NCI-H128 (cell line): ENCODE results near the gene HYAL4.
"Not testable (repeated sequence)": the region's sequence is repeated elsewhere in the genome, so short reads cannot be mapped to it uniquely, and the experiment has no call there.

ENCODE experiments used
- DNase-seq: peaks from one replicate; lab custom pipeline; 2025; ENCODE audit not compliant: unreplicated experiment; lab: John Stamatoyannopoulos, UW

HYAL4 gene

DNA sequence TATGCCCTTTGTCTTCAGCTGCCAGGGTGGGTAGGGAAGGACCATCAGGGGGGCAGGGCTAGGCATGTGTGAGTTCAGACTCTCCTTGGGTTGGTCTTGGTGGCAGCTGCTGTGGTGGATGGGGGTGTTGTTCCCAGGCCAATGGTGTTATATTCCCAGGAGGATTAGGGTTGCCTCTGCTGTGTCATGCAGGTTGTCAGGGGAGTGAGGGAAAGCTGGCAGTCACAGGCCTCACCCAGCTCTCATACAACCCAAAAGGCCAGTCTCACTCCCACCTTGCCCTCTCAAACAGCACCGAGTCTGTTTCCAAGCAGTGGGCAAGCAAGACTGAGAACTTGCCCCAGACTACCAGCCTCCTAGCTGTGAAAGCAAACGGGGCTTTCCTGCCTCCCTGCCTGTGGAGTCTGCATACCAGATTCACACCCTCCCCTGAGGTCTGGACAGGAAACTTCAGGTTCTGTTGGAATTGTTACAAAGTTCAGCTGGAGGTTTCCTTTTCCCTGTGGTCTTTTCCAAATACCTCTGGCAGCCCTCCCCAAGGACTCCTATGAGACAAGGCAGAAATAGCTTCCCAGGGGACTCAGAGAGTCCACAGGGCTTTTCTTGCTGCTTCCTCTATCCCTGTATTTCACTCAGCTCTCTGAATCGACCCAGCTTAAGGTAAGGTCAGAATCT is 1.4 kb downstream of the HYAL4 start:
- no peak for DNase-seq

DNA sequence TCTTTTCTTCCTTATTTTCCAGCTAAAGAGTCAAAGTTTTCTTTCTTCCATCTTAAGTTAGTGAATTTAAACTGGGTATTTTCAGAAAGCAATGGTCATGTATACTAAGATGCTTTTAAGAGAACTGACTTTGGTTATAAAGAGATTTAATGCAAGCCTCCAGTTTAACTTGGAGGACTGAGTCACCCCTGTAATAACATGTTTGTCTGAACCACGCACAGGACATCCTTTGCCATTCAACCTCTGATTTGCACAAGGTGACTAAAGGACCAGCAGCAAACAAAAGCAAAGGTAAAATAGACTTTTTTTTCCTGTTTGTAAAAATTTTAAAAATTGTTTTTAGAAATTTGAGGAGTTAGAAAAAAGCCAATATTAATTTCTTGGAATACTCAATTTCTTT is 2.9 kb downstream of the HYAL4 start:
- DNase-seq = no peak

DNA sequence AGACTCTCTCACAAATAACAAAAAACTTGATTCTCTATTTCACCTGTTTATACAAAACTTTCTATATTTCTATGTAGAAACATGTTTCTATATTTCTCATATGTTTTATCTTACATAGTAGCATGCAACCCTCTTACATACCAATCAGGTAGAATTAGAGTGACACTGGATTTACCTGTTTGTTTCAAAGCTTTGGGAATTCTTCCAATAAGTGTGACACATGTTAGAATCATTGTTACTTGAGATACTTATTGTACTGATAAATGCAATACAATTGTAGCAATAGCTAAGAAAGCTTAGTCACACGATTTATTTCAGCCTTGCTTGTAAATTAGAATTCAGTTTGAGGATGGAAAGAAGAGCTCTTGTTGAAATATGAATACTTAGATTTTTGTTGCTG is 4.9 kb downstream of the HYAL4 start:
- no peak for DNase-seq

DNA sequence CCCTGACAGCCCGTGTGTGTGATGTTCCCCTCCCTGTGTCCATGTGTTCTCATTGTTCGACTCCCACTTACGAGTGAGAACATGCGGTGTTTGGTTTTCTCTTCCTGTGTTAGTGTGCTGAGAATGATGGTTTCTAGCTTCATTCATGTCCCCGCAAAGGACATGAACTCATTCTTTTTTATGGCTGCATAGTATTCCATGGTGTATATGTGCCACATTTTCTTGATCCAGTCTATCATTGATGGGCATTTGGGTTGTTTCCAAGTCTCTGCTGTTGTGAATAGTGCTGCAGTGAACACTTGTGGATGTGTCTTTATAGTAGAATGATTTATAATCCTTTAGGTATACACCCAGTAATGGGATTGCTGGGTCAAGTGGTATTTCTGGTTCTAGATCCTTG is 6.4 kb downstream of the HYAL4 start:
- not testable (repeated sequence) for DNase-seq

DNA sequence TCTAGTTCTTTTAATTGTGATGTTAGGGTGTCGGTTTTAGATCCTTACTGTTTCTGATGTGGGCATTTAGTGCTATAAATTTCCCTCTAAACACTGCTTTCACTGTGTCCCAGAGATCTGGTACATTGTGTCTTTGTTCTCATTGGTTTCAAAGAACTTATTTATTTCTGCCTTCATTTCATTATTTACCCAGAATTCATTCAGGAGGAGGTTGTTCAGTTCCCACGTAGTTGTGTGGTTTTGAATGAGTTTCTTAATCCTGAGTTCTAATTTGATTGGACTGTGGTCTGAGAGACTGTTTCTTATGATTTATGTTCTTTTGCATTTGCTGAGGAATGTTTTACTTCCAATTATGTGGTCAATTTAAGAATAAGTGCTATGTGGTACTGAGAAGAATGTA is 9.3 kb downstream of the HYAL4 start:
- not testable (repeated sequence) for DNase-seq

DNA sequence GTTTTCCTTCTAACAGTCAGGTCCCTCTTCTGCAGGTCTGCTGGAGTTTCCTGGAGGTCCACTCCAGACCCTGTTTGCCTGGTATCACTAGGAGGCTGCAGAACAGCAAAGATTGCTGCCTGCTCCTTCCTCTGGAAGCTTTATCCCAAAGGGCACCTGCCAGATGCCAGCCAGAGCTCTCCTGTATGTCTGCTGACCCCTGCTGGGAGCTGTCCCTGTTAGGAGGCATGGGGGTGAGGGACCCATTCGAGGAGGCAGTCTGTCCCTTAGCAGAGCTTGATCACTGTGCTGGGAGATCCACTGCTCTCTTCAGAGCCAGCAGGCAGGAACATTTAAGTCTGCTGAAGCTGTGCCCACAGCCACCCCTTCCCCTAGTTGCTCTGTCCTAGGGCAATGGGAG is 11.5 kb downstream of the HYAL4 start:
- DNase-seq = not testable (repeated sequence)

DNA sequence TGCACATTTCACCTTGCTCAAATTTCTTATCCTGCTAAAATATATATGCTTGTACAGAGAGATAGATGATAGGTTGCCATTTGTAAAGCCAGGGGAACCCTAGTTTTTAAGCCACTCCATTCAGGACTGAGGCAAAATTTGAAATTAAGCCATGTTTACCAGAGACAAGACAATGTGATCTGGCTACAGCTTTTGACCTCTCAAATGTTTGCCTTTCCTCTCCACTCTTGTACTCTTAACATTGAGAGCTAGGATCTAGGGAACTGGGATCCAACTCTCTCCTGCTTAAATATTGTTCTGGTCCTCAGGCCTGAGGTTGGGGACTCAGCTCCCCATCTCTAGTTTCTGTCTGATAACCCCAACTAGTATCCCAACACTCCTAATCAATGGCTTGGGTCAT is 15.9 kb downstream of the HYAL4 start:
- DNase-seq = no peak

DNA sequence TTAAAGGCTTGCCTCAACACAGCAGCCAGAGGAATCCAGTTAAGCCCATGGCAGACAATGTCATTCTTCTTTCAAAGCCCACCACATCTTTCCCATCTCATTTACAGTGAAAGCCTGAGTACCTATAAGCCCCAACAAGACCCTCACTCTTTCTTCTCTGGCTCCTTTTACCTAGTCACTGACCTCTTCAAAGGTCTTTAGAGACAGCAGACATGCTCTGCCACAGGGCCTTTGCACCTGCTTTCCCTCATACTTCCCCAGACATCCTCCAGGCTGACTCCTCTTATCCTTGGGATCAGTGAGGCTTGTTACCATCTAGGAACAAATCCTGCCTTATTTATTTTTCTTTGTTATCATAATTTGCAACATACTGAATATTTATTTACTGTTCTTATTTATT is 17.8 kb downstream of the HYAL4 start:
- no peak for DNase-seq

DNA sequence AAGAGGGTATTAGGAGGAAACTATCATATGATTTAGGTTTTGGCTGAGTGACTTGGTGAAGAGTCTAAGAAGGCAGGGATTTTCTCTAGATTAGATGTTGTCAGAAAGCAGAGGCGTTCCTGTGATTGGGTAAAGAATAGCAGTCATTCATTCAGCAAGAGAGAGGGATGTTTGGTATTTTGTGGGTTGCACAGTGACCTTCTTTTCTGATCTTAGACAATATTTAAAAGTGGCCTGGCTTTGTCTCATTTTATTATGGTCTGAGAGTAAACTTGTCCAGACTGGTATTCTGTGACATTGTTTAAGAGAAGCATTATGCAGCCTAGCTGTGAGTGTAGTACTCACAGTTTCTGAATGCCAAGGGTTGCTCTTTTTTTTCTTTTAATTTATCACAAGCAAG is 18.5 kb downstream of the HYAL4 start:
- no peak for DNase-seq

DNA sequence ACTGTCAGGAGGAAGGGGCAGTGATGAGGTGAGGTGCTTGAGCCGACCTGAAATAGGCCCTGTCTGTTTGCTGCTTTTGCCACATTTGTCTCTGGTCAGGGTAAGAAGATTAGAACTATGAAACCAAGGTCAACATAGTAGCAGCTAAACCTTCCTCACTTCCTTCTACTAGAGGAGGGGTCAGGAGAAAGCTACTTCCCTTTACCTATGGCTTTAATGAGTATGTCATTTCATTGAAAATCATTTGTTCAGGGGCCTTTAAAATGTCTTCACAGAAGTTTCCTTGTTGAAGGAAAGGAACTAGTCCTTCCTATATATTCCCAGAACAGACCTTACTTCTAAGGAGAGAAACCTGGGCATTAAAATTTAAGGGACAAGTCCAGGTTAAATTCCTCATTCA is 19.0 kb downstream of the HYAL4 start:
- DNase-seq = no peak

DNA sequence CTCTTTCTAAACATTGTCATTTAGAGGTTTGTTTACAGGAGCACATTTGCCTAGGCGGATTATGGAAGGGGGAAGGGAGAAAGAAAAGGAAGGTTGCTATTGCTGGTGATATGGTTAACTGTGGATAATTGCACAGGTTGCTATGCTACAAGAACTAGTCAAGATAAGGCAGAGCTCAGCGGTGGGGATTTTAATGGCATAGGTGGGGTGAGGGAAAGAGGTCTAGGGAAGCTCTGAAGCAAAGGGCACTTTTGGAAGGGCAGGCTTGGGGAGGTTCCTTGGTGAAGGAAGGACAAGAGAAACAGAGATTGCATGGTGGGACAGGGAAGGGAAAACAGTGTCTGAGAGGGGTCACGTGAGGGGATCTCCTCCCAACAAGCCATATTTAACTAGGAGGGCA is 19.5 kb downstream of the HYAL4 start:
- DNase-seq = no peak

DNA sequence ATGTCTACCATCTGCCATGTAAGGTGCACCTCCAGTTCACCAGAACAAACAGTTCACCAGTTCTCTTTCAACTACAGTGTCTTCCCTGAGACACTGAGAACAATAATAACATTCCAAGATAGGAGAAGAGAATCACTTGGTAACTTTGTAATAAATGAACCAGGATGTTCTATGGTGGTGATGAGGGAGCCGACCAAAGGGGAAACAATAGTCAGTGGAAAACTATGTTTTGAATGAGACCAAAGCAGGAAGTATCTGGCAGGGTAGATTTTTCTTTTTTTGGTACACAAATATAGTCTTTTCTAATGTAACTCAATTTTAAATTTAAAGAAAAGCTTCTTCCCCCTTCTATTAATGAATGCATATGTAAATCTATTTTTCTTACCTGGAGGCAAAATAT is 20.0 kb downstream of the HYAL4 start:
- no peak for DNase-seq

DNA sequence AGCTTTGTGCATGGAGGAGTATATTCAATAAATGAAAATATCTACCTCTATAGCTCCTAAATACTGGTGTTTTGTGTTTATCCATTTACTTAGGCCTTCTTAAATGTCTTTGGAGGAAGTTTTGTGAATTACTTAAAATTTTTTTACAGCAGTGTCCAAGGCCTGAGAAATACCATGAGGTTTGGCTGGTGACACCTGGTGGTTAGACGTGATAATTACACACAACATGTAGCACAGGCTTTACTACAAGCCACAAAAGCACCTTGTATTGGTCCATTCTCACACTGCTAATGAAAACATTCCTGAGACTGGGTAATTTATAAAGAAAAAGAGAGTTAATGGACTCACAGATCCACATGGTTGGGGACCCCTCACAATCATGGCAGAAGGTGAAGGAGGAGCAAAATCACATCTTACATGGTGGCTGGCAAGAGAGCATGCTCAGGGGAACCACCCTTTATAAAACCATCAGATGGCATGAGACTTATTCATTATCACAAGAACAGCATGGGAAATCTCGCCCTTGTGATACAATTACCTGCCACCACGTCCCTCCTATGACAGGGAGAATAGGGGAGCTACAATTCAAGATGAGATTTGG is 20.6 kb downstream of the HYAL4 start:
- DNase-seq = peak; percentile 10

DNA sequence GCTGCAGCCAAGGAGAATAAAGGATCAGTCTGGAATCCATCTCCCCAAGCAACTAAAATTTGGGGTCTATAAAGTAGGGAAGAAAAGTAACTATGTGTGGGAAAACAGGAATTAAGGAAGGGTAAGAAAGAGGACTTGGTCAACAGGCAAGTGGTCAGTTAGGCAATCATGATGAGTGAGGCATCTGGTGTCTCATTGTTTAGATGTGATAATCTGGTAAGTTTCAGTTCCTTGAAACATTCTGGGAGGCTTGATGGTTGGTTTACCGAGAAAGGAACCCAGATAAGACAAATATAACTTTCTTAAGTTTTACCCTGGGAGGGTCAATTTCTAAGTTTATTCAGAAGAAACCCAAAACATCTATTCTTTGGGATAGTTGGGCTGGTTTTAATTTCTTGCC is 22.3 kb downstream of the HYAL4 start:
- DNase-seq = no peak

DNA sequence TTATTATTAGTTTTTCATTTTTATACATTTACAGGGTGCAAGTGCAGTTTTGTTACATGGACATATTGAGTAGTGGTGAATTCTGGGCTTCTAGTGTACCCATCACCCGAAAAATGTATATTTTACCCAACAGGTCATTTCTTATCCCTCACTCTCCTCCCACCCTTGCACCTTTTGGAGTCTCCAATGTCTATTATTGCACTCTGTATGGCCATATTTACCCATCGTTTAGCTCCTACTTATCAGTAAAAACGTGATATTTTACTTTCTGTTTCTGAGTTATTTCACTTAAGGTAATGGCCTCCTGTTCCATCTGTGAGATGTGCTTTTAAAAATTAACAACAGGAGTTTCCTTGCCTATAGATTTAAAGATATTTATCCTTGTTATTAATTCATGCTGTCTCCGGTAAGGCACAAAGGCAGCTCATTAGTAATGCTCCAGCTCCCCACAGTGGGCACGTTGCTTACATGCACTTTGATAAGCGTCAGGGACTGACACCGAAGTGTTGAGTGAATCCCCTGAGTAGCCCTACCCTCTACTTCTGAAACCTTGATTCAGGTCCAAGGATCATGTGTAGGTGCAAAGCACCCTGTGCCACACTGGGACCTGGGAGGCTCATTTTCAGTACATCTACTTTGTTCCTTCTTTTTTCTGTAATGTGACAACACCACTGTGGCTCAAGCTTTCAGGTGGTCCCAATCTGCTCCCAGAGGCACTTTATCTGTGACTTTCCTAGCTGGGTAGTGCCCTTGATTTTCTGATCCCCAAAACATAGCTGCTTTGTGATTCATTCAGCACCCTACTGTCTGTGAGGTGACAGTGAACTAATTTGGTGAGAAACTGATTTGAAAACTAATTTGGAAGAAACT is 27.3 kb downstream of the HYAL4 start:
- DNase-seq = peak; percentile 54

DNA sequence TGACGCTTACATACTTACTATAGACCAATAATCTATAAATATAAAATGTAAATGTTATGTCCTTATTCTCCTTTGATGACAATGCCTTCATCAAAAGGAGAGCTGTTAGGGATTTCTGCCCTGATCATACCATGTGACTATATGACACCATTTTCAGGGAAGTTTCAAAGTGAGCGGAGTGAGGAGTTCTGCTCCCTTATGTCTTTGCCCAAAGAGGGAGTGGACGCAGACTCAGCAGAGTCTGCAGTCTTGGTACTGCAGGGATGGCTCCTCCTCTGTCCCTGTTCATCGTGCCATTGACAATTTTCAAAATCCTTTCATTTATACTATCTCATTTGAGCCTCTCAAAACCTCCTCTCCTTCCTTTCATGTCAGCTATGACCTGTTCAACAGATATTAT is 27.9 kb downstream of the HYAL4 start:
- peak; percentile 2 for DNase-seq

DNA sequence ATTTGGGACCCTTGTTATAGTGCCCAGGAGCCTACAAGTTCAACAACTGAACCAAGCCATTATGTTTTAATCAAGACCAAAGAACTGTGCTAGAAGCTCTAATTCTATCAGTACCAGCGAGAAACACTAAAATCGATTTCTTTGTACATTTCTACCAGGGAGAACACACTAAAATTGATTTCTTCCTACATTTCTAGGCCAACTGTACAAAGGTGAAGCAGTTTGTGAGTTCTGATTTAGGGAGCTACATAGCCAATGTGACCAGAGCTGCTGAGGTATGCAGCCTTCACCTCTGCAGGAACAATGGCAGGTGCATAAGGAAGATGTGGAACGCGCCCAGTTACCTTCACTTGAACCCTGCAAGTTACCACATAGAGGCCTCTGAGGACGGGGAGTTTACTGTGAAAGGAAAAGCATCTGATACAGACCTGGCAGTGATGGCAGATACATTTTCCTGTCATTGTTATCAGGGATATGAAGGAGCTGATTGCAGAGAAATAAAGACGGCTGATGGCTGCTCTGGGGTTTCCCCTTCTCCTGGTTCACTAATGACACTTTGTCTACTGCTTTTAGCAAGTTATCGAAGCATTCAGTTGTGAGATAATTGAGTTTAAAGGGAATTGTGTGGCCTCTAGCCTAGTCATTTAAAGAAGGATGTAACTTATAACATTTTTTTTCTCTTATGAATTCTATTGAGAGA is 31.7 kb downstream of the HYAL4 start:
- no peak for DNase-seq

DNA sequence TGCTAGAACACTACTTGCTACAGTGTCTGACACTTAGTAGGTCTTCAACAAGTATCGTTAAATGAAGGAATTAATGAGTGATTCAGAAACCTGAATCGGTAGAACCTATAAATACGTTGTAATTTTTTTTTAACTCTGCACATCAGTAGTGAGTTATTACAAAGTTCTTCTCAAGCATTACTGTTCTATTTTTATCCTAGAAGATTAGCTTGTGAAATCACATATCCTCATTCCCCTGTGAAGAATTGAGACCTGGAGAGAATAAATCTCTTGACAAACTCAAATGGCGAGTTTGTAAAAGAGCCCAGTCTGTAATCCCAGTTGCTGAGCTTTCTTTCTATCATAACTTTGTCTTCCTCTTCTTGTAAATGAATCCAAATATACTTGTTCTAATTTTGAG is 34.7 kb downstream of the HYAL4 start:
- DNase-seq = no peak

DNA sequence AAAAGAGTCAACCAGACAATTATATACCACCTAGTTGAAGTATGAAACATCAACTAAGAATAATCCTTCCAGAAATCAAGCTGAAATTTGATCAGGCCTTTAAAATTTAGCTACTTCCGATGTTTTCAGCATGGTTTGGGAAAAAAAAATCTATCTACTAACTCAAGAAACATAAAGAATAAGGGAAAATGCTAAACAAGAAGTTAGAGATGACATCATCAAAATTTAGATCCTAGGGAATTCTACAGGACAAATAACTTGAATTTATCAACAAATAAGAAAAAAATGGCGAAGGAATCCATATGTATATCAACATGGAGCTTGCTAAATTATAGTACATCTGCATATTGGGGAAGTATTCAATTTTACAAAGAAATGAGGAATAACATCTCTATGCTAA is 36.3 kb downstream of the HYAL4 start:
- no peak for DNase-seq

DNA sequence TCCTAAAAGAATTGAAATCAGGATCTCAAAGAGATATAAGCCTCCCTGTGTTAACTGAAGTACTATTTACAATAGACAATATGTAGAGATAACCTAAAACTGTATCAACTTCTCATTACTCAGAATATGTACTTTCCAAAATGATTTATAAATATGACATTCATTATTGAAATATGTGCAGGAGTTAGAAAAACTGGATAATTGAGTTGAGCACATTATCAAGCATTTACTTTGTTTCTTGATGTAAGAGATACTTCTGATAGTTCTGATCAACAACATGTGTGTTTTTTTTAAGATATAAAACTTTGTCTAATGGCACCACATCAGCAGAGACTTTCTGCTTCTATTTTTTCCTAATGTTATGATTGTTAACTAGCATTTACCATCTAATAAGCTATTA is 38.2 kb downstream of the HYAL4 start:
- no peak for DNase-seq

DNA sequence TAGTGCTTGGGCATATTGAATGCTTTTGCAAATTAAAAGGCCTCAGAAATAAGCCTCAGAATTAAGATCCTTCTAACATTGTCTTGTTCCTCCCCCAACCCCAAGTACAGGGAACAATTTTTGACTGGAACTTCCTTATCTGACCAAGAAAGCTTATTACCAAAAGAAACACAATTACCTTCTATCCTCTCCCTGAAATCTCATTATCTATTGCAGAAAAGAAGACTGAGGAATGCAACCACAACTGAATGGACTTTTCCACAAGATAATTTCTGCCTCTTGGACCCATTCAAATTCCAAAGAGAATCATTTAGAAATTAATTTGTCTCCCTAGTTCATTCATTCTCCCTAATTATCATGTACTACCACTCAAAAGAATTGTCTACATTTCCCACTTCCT is 43.2 kb downstream of the HYAL4 start:
- no peak for DNase-seq

DNA sequence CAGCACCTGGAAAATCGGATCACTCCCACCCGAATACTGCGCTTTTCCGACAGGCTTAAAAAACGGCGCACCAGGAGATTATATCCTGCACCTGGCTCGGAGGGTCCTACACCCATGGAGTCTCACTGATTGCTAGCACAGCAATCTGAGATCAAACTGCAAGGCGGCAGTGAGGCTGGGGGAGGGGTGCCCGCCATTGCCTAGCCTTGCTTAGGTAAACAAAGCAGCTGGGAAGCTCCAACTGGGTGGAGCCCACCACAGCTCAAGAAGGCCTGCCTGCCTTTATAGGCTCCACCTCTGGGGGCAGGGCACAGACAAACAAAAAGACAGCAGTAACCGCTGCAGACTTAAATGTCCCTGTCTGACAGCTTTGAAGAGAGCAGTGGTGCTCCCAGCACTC is 49.8 kb downstream of the HYAL4 start:
- not testable (repeated sequence) for DNase-seq
